Pancreas (tissue), 10 donors: ENCODE measurements around the gene POU6F2. TPM values are rescaled to one million over a fixed set of nuclear protein-coding genes. Genes with fewer than 3 reads are reported as not detected.

ENCODE experiments used
- ATAC-seq, 4 donors: fragments of 200-7000 bp; cut with Tn5 transposase; one replicate each; pipeline versions ENCODE4 v1.8.0 to v1.9.1; 2020; ENCODE audit warnings: mild to moderate bottlenecking in 4 of 4, moderate library complexity in 4 of 4
- DNase-seq, 6 donors: peaks; one replicate each; pipeline ENCODE4 v3.0.0-alpha.2; 2020
- FAIRE-seq: peaks from 2 replicates; lab custom pipeline; 2012; peaks lifted over from hg19 to GRCh38; lab: Jason Lieb, UNC
- H3K27ac ChIP-seq, 4 donors: fragments of 200-600 bp; sonication (generic); 1 replicate in 3 of 4; 2 replicates in 1 of 4; pipeline versions ENCODE4 v1.5.0 to v1.8.0; 2020
- H3K27me3 ChIP-seq, 4 donors: fragments of 200-600 bp; one replicate each; pipeline ENCODE4 v1.8.0; 2021
- H3K36me3 ChIP-seq, 3 donors: fragments of 200-600 bp; sonication (generic) in 1 of 3; one replicate each; pipeline versions ENCODE4 v1.5.0 to v1.8.0; 2020 to 2021
- H3K4me1 ChIP-seq, 3 donors: fragments of 200-600 bp; one replicate each; pipeline ENCODE4 v1.8.0; 2021
- H3K4me3 ChIP-seq, 4 donors: fragments of 200-600 bp; sonication (generic) in 2 of 4; one replicate each; pipeline versions ENCODE4 v1.5.0 to v1.8.0; 2020 to 2021
- H3K9me3 ChIP-seq, 4 donors: fragments of 200-600 bp; one replicate each; pipeline ENCODE4 v1.8.0; 2021
- CTCF ChIP-seq, 4 donors: fragments of 200-600 bp; sonication (generic) in 3 of 4; IDR thresholded peaks; one replicate each; pipeline versions ENCODE4 v1.5.0 to v1.8.0; 2021; ENCODE audit warnings: antibody characterized with exemption in 4 of 4
- WGBS, 2 donors: extraction: QIAGEN DNeasy Blood & Tissue Kit; methylation state at CpG; one replicate each; pipeline ENCODE4 v1.1.7; 2013; 5-methylcytosine and 5-hydroxymethylcytosine counted together
- intact Hi-C, 3 donors: fragments of 100-400 bp; cut with DNase I; formaldehyde crosslinking; loops; one replicate each; pipeline versions ENCODE4 v1.11.1 to v1.14.2; 2022
- polyA plus RNA-seq, 2 donors: library from polyadenylated mRNA; stranded (reverse); fragments of 200-250 nt; gene quantifications; one replicate each; pipeline ENCODE4 v1.2.3, GENCODE V29; 2013
- total RNA-seq, 6 donors: library from RNA; stranded (reverse); fragmentation: NEBNext Ultra II Directional in 4 of 6; extraction: Animal tissue kit (Norgen Biotek cat#: 25700) in 4 of 6; gene quantifications; one replicate each; pipeline versions ENCODE4 v1.2.1 to v1.2.4, GENCODE V29; 2021 to 2023
- donor health status: healthy with polysubstance abuse.
- donor health status: DM: no; HTN: no; CAD: no; lungs with moderate emphysema.
- donor health status: DM: no; HTN: no; CAD: no.
- donor health status: control.
- donor health status: control.
- donor health status: Bipolar disorder and iron deficiency.
- donor health status: DM: yes; HTN: yes; CAD: no.
- donor health status: DM: no; HTN: no; CAD: no.
- donor health status: DM: no; HTN: no; CAD: no.
- donor health status: DM: yes; HTN: yes; CAD: no.

The POU6F2 gene
- total and polyA plus RNA-seq, 8 donors: 1.3 to 4.2 (median 2.4) TPM

GRCh38 chr7:39304668-39305405, 327.1 kb downstream of the POU6F2 start:
- intact Hi-C loops: no loop called here
- 83 to 97% methylated on average over 3 of the region's 3 CpGs for WGBS, 2 donors
- no peak overlapping the region for H3K27ac ChIP-seq
- no peaks in the 10 kb centered on the region for H3K27me3 ChIP-seq
- H3K4me1 ChIP-seq: no peaks in the 10 kb centered on the region
- FAIRE-seq (no peak), ATAC-seq (no peak), DNase-seq (no peak)
- no peaks in the 10 kb centered on the region for H3K36me3 ChIP-seq
- no peak for TF ChIP-seq CTCF (IDR thresholded peaks at IDR 0.05)
- H3K4me3 ChIP-seq: no peak overlapping the region
- H3K9me3 ChIP-seq: no peaks in the 10 kb centered on the region

GRCh38 chr7:39306016-39306570, 328.4 kb downstream of the POU6F2 start:
- no peaks in the 10 kb centered on the region for H3K4me1 ChIP-seq

GRCh38 chr7:39310699-39311098, 333.0 kb downstream of the POU6F2 start:
- WGBS, 2 donors: 59 to 65% methylated on average over 8 of the region's 8 CpGs
- TF ChIP-seq CTCF (IDR thresholded peaks at IDR 0.05): no peak
- H3K9me3 ChIP-seq: no peaks in the 10 kb centered on the region
- ATAC-seq (no peak), DNase-seq (no peak), FAIRE-seq (no peak)
- no peaks in the 10 kb centered on the region for H3K27me3 ChIP-seq
- H3K27ac ChIP-seq: no peak overlapping the region
- intact Hi-C loops: no loop called here
- H3K36me3 ChIP-seq: no peaks in the 10 kb centered on the region
- H3K4me1 ChIP-seq: no peaks in the 10 kb centered on the region
- H3K4me3 ChIP-seq: no peak overlapping the region

More at GRCh38 chr7:39306016-39306570, 328.4 kb downstream of the POU6F2 start:
- Histone ChIP-seq H3K27me3 (no peaks in the 10 kb centered on the region), H3K36me3 (no peaks in the 10 kb centered on the region), H3K4me3 (no peak overlapping the region), H3K27ac (no peak overlapping the region), H3K9me3 (no peaks in the 10 kb centered on the region)
- no peak for ATAC-seq
- DNase-seq: no peak
- no peak for FAIRE-seq
- intact Hi-C loops: no loop called here
- WGBS, 2 donors: 61 to 70% methylated on average over 5 of the region's 5 CpGs
- no peak for TF ChIP-seq CTCF (IDR thresholded peaks at IDR 0.05)

GRCh38 chr7:39312254-39312989, 334.7 kb downstream of the POU6F2 start:
- no peak overlapping the region for H3K27ac ChIP-seq
- H3K4me3 ChIP-seq: no peak overlapping the region
- H3K27me3 ChIP-seq: no peaks in the 10 kb centered on the region
- no peak for TF ChIP-seq CTCF (IDR thresholded peaks at IDR 0.05)
- ATAC-seq (no peak), DNase-seq (no peak), FAIRE-seq (no peak)
- no peaks in the 10 kb centered on the region for H3K9me3 ChIP-seq
- 69 to 72% methylated on average over 10 of the region's 10 CpGs for WGBS, 2 donors
- no peaks in the 10 kb centered on the region for H3K4me1 ChIP-seq
- intact Hi-C loops: no loop called here
- H3K36me3 ChIP-seq: no peaks in the 10 kb centered on the region
